Measurements from ENCODE around the gene NFATC2.

DNA sequence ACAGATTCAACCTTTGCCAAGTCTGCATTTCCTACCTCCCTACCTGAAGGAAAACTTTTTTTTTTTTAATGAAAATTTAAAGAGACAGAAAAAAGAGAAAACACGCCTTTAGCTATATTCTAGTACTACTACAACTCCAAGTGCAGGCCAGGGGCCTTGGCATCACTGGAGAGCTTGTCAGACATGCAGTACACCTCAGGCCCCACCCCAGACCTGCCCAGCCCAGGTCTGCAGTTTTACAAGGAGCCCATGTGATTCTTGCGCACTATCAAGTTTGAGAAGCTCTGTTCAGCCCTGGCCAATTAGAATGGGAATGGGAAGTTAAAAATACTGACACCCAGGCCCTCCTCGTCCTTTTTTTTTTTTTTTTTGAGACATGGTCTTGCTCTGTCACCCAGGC is 85.0 kb downstream of the NFATC2 start:
- TF ChIP-seq, protein P1, sequence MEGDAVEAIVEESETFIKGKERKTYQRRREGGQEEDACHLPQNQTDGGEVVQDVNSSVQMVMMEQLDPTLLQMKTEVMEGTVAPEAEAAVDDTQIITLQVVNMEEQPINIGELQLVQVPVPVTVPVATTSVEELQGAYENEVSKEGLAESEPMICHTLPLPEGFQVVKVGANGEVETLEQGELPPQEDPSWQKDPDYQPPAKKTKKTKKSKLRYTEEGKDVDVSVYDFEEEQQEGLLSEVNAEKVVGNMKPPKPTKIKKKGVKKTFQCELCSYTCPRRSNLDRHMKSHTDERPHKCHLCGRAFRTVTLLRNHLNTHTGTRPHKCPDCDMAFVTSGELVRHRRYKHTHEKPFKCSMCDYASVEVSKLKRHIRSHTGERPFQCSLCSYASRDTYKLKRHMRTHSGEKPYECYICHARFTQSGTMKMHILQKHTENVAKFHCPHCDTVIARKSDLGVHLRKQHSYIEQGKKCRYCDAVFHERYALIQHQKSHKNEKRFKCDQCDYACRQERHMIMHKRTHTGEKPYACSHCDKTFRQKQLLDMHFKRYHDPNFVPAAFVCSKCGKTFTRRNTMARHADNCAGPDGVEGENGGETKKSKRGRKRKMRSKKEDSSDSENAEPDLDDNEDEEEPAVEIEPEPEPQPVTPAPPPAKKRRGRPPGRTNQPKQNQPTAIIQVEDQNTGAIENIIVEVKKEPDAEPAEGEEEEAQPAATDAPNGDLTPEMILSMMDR (IDR thresholded peaks at IDR 0.05; ENCODE audit: poor library complexity): no peak
- TF ChIP-seq EZH2 (IDR thresholded peaks at IDR 0.05; ENCODE audit: borderline replicate concordance): no peak
